ENCODE results near the gene TACC2.

DNA sequence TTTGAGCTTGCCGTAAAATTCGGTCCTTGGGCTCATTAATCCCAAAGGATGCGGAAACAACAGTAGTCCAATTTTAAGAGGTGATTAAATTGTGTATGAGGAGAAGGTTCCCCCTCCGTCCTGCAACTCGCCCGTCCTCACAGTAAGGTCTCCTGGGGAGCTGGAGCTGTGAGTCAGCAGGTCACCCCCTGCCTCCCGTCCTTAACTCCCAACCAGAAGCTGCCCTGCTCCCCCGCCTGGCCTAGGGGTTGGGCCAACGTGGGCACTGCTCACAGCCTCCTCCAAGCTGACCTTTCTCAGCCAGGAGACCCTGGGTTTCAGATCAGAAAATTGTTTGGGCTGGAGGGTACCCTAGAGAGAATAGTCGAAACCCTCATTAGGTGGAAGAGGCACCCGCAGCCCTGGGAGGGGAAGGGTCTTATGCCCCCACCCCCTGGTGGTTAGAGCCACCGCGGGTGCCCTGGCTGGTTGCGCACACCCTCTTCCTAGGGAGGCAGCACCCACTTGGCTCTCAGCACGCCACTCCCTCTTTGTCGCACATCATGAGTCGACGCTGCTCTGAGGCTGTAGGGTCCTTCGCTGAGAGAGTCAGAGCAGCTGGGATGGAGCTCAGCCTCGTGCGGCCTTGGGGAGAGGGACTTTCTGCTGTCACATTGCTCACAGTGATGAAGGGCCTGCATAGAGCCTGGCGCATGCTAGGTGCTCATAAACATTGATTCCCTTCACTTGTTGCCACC, 131.2 kb downstream of the TACC2 start:
- TF ChIP-seq POLR2A (IDR thresholded peaks at IDR 0.05): no peak
- TF ChIP-seq, protein P1, sequence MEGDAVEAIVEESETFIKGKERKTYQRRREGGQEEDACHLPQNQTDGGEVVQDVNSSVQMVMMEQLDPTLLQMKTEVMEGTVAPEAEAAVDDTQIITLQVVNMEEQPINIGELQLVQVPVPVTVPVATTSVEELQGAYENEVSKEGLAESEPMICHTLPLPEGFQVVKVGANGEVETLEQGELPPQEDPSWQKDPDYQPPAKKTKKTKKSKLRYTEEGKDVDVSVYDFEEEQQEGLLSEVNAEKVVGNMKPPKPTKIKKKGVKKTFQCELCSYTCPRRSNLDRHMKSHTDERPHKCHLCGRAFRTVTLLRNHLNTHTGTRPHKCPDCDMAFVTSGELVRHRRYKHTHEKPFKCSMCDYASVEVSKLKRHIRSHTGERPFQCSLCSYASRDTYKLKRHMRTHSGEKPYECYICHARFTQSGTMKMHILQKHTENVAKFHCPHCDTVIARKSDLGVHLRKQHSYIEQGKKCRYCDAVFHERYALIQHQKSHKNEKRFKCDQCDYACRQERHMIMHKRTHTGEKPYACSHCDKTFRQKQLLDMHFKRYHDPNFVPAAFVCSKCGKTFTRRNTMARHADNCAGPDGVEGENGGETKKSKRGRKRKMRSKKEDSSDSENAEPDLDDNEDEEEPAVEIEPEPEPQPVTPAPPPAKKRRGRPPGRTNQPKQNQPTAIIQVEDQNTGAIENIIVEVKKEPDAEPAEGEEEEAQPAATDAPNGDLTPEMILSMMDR (IDR thresholded peaks at IDR 0.05): no peak
- TF ChIP-seq POLR2AphosphoS5 (IDR thresholded peaks at IDR 0.05; ENCODE audit: insufficient read depth in 1 of 2, low read depth in 1 of 2): no peak

Measured in vagina (tissue), 2 donors.